ENCODE data around the gene CD7. TPM values are rescaled to one million over a fixed set of nuclear protein-coding genes. Genes with fewer than 3 reads are reported as not detected.
A peak's percentile ranks its signal among the peaks of the same experiment; 100 is the strongest.

Gene CD7
- total RNA-seq, 2 donors from 2014 or later: 0.55 to 0.80 TPM

DNA sequence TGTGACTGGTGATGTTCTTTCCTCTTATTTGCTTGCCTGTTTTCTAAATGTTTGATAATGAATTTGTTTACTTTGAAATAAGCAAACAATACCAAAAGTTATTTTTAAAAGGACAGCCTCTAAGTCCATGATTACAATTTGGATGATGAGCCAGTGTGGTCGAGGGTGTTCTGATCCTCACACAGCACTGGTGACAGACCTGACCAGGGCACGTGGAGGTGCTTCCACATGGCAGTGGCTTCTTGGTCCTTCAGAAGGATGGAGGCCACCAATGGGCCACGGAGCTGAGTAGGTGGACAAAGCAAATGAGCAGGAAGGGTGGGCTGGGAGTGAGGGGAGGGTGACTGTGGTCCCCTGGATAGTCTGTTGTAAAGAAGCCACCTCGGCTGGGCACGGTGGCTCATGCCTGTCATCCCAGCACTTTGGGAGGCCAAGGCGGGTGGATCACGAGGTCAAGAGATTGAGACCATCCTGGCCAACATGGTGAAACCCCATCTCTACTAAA is 37.4 kb upstream of the CD7 start:
- Mint-ChIP-seq H3K27me3 (ENCODE audit: insufficient read depth) (peaks cover 11% of the 10 kb centered on the region), H3K27ac (no peak overlapping the region), H3K9me3 (no peaks in the 10 kb centered on the region), H3K36me3 (ENCODE audit: low read depth) (no peaks in the 10 kb centered on the region), H3K4me1 (peaks cover 2% of the 10 kb centered on the region), H3K4me3 (no peak overlapping the region)
- H3K36me3 ChIP-seq (ENCODE audit: control insufficient read depth, insufficient read depth, low read length): no peaks in the 10 kb centered on the region
- no peak overlapping the region for H3K27ac ChIP-seq (ENCODE audit: low read depth, low read length)
- TF ChIP-seq, protein P1, sequence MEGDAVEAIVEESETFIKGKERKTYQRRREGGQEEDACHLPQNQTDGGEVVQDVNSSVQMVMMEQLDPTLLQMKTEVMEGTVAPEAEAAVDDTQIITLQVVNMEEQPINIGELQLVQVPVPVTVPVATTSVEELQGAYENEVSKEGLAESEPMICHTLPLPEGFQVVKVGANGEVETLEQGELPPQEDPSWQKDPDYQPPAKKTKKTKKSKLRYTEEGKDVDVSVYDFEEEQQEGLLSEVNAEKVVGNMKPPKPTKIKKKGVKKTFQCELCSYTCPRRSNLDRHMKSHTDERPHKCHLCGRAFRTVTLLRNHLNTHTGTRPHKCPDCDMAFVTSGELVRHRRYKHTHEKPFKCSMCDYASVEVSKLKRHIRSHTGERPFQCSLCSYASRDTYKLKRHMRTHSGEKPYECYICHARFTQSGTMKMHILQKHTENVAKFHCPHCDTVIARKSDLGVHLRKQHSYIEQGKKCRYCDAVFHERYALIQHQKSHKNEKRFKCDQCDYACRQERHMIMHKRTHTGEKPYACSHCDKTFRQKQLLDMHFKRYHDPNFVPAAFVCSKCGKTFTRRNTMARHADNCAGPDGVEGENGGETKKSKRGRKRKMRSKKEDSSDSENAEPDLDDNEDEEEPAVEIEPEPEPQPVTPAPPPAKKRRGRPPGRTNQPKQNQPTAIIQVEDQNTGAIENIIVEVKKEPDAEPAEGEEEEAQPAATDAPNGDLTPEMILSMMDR (conservative IDR thresholded peaks at IDR 0.05): no peak
- WGBS, 2 experiments (ENCODE audit: insufficient coverage in 1 of 2, insufficient read length in 1 of 2): 93 to 96% methylated on average over 6 to 7 of the region's 7 CpGs
- no peak overlapping the region for H3K4me3 ChIP-seq (ENCODE audit: low read length)
- no peak for DNase-seq
- no peaks in the 10 kb centered on the region for H3K4me1 ChIP-seq (ENCODE audit: control insufficient read depth, insufficient read depth, low read length)
- H3K9ac ChIP-seq (ENCODE audit: extremely low read depth, low read length, poor library complexity, severe bottlenecking): no peak overlapping the region
- H3K27me3 ChIP-seq (ENCODE audit: control insufficient read depth, insufficient read depth, low read length, poor library complexity, severe bottlenecking): no peaks in the 10 kb centered on the region
- no peaks in the 10 kb centered on the region for H3K9me3 ChIP-seq (ENCODE audit: control insufficient read depth, low read length)

DNA sequence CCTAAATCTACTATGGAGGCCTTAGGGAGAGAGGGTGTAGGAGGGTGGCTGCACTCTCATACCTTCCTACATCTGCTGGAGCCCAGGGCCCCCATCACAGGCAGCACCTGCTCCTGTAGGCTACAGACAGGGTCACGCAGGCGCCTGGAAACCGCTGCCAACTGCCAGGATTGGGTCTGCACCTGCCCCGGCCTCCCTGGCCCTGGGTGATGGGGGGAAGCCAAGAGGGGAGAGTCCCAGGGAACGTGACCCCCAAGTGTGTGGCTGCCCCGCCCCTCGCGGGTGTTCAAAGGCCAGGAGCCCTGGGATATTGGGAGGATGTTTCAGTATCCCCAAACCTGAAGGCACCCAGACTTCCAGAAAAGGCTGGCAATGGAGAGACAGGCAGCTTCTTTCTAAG is 36.1 kb upstream of the CD7 start:
- WGBS, 2 experiments (ENCODE audit: insufficient coverage in 1 of 2, insufficient read length in 1 of 2): 91 to 94% methylated on average over 3 to 8 of the region's 8 CpGs
- H3K9me3 ChIP-seq (ENCODE audit: control insufficient read depth, low read length): no peaks in the 10 kb centered on the region
- no peak overlapping the region for H3K4me3 ChIP-seq (ENCODE audit: low read length)
- no peak overlapping the region for H3K27ac ChIP-seq (ENCODE audit: low read depth, low read length)
- H3K9ac ChIP-seq (ENCODE audit: extremely low read depth, low read length, poor library complexity, severe bottlenecking): no peak overlapping the region
- Mint-ChIP-seq H3K4me1 (peaks cover 9% of the 10 kb centered on the region), H3K27me3 (ENCODE audit: insufficient read depth) (peaks cover 8% of the 10 kb centered on the region), H3K4me3 (no peak overlapping the region), H3K9me3 (no peaks in the 10 kb centered on the region), H3K27ac (no peak overlapping the region), H3K36me3 (ENCODE audit: low read depth) (no peaks in the 10 kb centered on the region)
- TF ChIP-seq, protein P1 (conservative IDR thresholded peaks at IDR 0.05): no peak
- no peaks in the 10 kb centered on the region for H3K27me3 ChIP-seq (ENCODE audit: control insufficient read depth, insufficient read depth, low read length, poor library complexity, severe bottlenecking)
- no peaks in the 10 kb centered on the region for H3K4me1 ChIP-seq (ENCODE audit: control insufficient read depth, insufficient read depth, low read length)
- H3K36me3 ChIP-seq (ENCODE audit: control insufficient read depth, insufficient read depth, low read length): no peaks in the 10 kb centered on the region
- no peak for DNase-seq

DNA sequence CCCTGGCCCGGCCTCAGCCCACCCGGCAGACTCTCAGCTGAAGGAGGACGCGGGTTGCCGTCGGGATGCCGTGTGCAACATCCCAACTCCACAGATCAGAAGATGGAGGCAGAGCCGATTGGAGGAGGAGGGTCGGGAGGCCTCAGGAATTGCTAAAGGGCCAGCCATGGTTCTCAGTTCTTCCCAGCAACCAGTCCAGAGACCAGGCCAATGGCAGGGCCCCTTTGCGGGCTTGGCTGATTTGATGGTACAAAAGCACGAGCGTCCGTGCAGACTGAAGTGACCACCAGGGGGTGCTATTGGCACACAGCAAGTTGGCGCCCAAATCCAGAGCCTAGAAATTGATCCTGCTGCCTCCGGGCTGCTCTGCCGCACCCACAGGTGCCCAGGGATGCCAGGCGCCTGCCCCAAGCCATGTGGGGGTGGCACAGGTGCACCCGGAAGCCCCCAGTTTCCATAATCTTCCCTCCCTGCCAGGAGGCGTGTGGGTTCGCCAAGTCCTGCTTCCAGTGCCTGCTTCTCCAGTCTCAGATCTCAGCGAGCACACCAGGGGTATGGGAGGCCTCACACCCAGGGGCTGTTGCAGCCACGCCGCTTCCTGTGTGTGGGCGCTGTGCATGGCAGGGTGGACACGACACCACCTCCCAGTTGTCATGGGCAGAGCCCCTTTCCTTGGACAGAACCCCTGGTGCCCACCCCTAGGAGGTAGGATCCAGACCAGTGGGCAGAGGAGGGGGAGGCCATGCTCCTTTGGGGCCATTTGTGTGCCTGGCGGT is 34.5 kb upstream of the CD7 start:
- peaks cover 8% of the 10 kb centered on the region for H3K27me3 Mint-ChIP-seq (ENCODE audit: insufficient read depth)
- Histone ChIP-seq H3K27me3 (ENCODE audit: control insufficient read depth, insufficient read depth, low read length, poor library complexity, severe bottlenecking) (no peaks in the 10 kb centered on the region), H3K4me3 (ENCODE audit: low read length) (no peak overlapping the region), H3K4me1 (ENCODE audit: control insufficient read depth, insufficient read depth, low read length) (no peaks in the 10 kb centered on the region), H3K9ac (ENCODE audit: extremely low read depth, low read length, poor library complexity, severe bottlenecking) (no peak overlapping the region), H3K9me3 (ENCODE audit: control insufficient read depth, low read length) (no peaks in the 10 kb centered on the region), H3K27ac (ENCODE audit: low read depth, low read length) (no peak overlapping the region), H3K36me3 (ENCODE audit: control insufficient read depth, insufficient read depth, low read length) (no peaks in the 10 kb centered on the region)
- WGBS, 2 experiments (ENCODE audit: insufficient coverage in 1 of 2, insufficient read length in 1 of 2): 50 to 64% methylated on average over 17 to 26 of the region's 26 CpGs
- TF ChIP-seq, protein P1 (conservative IDR thresholded peaks at IDR 0.05): peak; percentile 97
- H3K4me3 Mint-ChIP-seq: no peak overlapping the region
- H3K4me1 Mint-ChIP-seq: peaks cover 8% of the 10 kb centered on the region
- no peak overlapping the region for H3K27ac Mint-ChIP-seq
- DNase-seq: peak; percentile 99
- no peaks in the 10 kb centered on the region for H3K9me3 Mint-ChIP-seq
- H3K36me3 Mint-ChIP-seq (ENCODE audit: low read depth): no peaks in the 10 kb centered on the region
